ENCODE data around the gene PPP1R9B.
A peak's percentile ranks its signal among the peaks of the same experiment; 100 is the strongest.

PPP1R9B gene

GRCh38 chr17:50187751-50188530 is 37.5 kb upstream of the PPP1R9B start:
- DNase-seq: no peak

- DNase-seq: no peak
Observed at GRCh38 chr17:50187394-50187725, 36.9 kb upstream of the PPP1R9B start.

GRCh38 chr17:50186661-50187393 is 36.4 kb upstream of the PPP1R9B start:
- DNase-seq: no peak

- DNase-seq: no peak
Observed at GRCh38 chr17:50185631-50186471, 35.4 kb upstream of the PPP1R9B start.

GRCh38 chr17:50184611-50185398 is 34.3 kb upstream of the PPP1R9B start:
- DNase-seq: no peak

- no peak for DNase-seq
Observed at GRCh38 chr17:50184064-50184463, 33.6 kb upstream of the PPP1R9B start.

- DNase-seq: peak in 1 of 6 experiments; percentile 16
Observed at GRCh38 chr17:50183421-50183994, 33.0 kb upstream of the PPP1R9B start.

- DNase-seq: no peak
Observed at GRCh38 chr17:50182783-50183420, 32.4 kb upstream of the PPP1R9B start.

GRCh38 chr17:50181591-50182560 is 31.4 kb upstream of the PPP1R9B start:
- DNase-seq: no peak

GRCh38 chr17:50181144-50181543 is 30.7 kb upstream of the PPP1R9B start:
- DNase-seq: no peak

GRCh38 chr17:50180620-50181019 is 30.1 kb upstream of the PPP1R9B start:
- DNase-seq: no peak

- DNase-seq: no peak
Observed at GRCh38 chr17:50180111-50180510, 29.6 kb upstream of the PPP1R9B start.

- DNase-seq: peak in 3 of 6 experiments; percentile 11 to 35 (median 25)
Observed at GRCh38 chr17:50177983-50178834, 27.7 kb upstream of the PPP1R9B start.

- DNase-seq: no peak
Observed at GRCh38 chr17:50177476-50177875, 27.0 kb upstream of the PPP1R9B start.

GRCh38 chr17:50176559-50177357 is 26.3 kb upstream of the PPP1R9B start:
- DNase-seq: no peak

GRCh38 chr17:50175035-50175807 is 24.7 kb upstream of the PPP1R9B start:
- DNase-seq: no peak

- DNase-seq: no peak
Observed at GRCh38 chr17:50174444-50174843, 24.0 kb upstream of the PPP1R9B start.

Measured in stimulated activated naive CD4-positive, alpha-beta T cell (primary cell).